ENCODE measurements around the gene LTBP2. TPM values are rescaled to one million over a fixed set of nuclear protein-coding genes. Genes with fewer than 3 reads are reported as not detected.

Gene LTBP2
- polyA plus RNA-seq, 1 donor from 2014 or later, result 0.33 TPM

DNA sequence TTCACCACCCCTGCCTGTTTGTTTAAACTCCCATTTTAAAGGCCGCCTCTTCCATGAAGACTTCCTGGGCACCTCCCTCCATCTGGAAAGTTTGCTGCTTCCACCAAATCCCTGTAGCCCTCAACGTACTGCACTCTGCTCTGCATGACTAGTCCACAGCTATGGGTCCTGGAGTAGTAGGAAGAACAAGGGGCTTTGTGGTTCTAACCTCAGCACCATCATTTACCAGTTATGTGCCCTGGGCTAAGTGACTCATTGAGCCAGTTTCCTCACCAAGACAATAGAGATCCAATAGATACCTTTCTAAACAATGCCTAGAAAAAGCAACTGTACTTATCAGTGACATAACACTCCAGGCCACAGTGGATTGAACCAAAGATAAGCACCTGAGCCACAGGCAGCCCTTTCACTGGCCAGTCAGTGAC lies 8.5 kb upstream of the LTBP2 start:
- no peaks in the 10 kb centered on the region for H3F3A ChIP-seq (ENCODE audit: insufficient read depth, low read length, poor library complexity, severe bottlenecking)
- H3K36me3 ChIP-seq (ENCODE audit: insufficient read depth, low read length), result no peaks in the 10 kb centered on the region
- no peak overlapping the region for H3K4me2 ChIP-seq (ENCODE audit: low read length)
- H2AFZ ChIP-seq (ENCODE audit: low read depth, low read length), result no peak overlapping the region
- no peaks in the 10 kb centered on the region for H3K27me3 ChIP-seq (ENCODE audit: insufficient read depth, low read depth, low read length)
- no peaks in the 10 kb centered on the region for H3K9me3 ChIP-seq (ENCODE audit: low read length)
- H3K9me2 ChIP-seq (ENCODE audit: insufficient read depth, low read length), result no peaks in the 10 kb centered on the region
- H4K20me1 ChIP-seq (ENCODE audit: insufficient read depth), result no peaks in the 10 kb centered on the region
- no peaks in the 10 kb centered on the region for H3K79me2 ChIP-seq (replicated peaks; ENCODE audit: insufficient read depth, low read length)
- no peak overlapping the region for H3K27ac ChIP-seq (ENCODE audit: low read length)
- no peak for TF ChIP-seq EP300 (conservative IDR thresholded peaks at IDR 0.05; ENCODE audit: poor library complexity, severe bottlenecking)
- no peak for TF ChIP-seq POLR2AphosphoS5 (IDR thresholded peaks at IDR 0.05)
- no peak for TF ChIP-seq TAF1 (IDR thresholded peaks at IDR 0.05; ENCODE audit: low read depth)
- no peak for TF ChIP-seq SMC3 (conservative IDR thresholded peaks at IDR 0.05; ENCODE audit: poor library complexity)
- TF ChIP-seq, protein P1, sequence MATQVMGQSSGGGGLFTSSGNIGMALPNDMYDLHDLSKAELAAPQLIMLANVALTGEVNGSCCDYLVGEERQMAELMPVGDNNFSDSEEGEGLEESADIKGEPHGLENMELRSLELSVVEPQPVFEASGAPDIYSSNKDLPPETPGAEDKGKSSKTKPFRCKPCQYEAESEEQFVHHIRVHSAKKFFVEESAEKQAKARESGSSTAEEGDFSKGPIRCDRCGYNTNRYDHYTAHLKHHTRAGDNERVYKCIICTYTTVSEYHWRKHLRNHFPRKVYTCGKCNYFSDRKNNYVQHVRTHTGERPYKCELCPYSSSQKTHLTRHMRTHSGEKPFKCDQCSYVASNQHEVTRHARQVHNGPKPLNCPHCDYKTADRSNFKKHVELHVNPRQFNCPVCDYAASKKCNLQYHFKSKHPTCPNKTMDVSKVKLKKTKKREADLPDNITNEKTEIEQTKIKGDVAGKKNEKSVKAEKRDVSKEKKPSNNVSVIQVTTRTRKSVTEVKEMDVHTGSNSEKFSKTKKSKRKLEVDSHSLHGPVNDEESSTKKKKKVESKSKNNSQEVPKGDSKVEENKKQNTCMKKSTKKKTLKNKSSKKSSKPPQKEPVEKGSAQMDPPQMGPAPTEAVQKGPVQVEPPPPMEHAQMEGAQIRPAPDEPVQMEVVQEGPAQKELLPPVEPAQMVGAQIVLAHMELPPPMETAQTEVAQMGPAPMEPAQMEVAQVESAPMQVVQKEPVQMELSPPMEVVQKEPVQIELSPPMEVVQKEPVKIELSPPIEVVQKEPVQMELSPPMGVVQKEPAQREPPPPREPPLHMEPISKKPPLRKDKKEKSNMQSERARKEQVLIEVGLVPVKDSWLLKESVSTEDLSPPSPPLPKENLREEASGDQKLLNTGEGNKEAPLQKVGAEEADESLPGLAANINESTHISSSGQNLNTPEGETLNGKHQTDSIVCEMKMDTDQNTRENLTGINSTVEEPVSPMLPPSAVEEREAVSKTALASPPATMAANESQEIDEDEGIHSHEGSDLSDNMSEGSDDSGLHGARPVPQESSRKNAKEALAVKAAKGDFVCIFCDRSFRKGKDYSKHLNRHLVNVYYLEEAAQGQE (IDR thresholded peaks at IDR 0.05; ENCODE audit: borderline replicate concordance), result no peak
- TF ChIP-seq RAD21 (conservative IDR thresholded peaks at IDR 0.05), result no peak
- TF ChIP-seq MXI1 (conservative IDR thresholded peaks at IDR 0.05; ENCODE audit: poor library complexity, severe bottlenecking), result no peak
- TF ChIP-seq, protein P2, sequence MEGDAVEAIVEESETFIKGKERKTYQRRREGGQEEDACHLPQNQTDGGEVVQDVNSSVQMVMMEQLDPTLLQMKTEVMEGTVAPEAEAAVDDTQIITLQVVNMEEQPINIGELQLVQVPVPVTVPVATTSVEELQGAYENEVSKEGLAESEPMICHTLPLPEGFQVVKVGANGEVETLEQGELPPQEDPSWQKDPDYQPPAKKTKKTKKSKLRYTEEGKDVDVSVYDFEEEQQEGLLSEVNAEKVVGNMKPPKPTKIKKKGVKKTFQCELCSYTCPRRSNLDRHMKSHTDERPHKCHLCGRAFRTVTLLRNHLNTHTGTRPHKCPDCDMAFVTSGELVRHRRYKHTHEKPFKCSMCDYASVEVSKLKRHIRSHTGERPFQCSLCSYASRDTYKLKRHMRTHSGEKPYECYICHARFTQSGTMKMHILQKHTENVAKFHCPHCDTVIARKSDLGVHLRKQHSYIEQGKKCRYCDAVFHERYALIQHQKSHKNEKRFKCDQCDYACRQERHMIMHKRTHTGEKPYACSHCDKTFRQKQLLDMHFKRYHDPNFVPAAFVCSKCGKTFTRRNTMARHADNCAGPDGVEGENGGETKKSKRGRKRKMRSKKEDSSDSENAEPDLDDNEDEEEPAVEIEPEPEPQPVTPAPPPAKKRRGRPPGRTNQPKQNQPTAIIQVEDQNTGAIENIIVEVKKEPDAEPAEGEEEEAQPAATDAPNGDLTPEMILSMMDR (IDR thresholded peaks at IDR 0.05; ENCODE audit: poor library complexity, severe bottlenecking), result no peak
- no peak for TF ChIP-seq EZH2 (IDR thresholded peaks at IDR 0.05; ENCODE audit: borderline replicate concordance, insufficient read depth, low read length, poor library complexity, severe bottlenecking)
- H3K4me3 ChIP-seq (ENCODE audit: low read length), result no peak overlapping the region
- H3K9ac ChIP-seq (ENCODE audit: low read length), result no peak overlapping the region

DNA sequence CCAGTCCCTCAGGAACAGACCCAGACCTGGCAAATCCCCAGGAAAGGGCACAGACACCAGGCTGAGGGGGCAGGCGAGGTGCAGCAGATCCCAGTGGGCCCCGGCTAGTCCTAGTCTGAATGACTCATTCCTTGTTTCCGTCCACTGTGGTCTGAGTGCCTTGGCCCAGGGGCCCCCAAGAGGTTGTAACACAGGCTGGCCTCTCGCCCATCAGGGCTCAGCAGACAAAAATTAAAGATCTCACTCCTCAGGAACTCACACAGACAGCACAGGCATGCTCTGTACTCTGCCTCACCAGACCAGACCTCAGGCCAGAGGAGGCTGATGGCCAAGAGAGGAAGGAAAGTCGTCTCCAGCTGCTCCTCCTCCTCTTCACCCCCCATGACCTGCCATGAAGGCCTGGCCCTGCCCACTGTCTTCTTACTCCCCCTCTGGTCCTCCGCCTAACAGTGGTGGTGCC lies 7.7 kb upstream of the LTBP2 start:
- Histone ChIP-seq H3F3A (ENCODE audit: insufficient read depth, low read length, poor library complexity, severe bottlenecking) (no peaks in the 10 kb centered on the region), H3K4me2 (ENCODE audit: low read length) (no peak overlapping the region), H3K27ac (ENCODE audit: low read length) (no peak overlapping the region), H3K27me3 (ENCODE audit: insufficient read depth, low read depth, low read length) (no peaks in the 10 kb centered on the region), H3K9me2 (ENCODE audit: insufficient read depth, low read length) (no peaks in the 10 kb centered on the region), H3K9ac (ENCODE audit: low read length) (no peak overlapping the region), H4K20me1 (ENCODE audit: insufficient read depth) (no peaks in the 10 kb centered on the region), H3K9me3 (ENCODE audit: low read length) (no peaks in the 10 kb centered on the region), H3K4me3 (ENCODE audit: low read length) (no peak overlapping the region), H3K36me3 (ENCODE audit: insufficient read depth, low read length) (no peaks in the 10 kb centered on the region), H3K79me2 (replicated peaks; ENCODE audit: insufficient read depth, low read length) (no peaks in the 10 kb centered on the region), H2AFZ (ENCODE audit: low read depth, low read length) (no peak overlapping the region)
- TF ChIP-seq EZH2 (IDR thresholded peaks at IDR 0.05; ENCODE audit: borderline replicate concordance, insufficient read depth, low read length, poor library complexity, severe bottlenecking), result no peak
- no peak for TF ChIP-seq POLR2AphosphoS5 (IDR thresholded peaks at IDR 0.05)
- TF ChIP-seq, protein P2 (IDR thresholded peaks at IDR 0.05; ENCODE audit: poor library complexity, severe bottlenecking), result no peak
- TF ChIP-seq RAD21 (conservative IDR thresholded peaks at IDR 0.05), result no peak
- no peak for TF ChIP-seq TAF1 (IDR thresholded peaks at IDR 0.05; ENCODE audit: low read depth)
- TF ChIP-seq MXI1 (conservative IDR thresholded peaks at IDR 0.05; ENCODE audit: poor library complexity, severe bottlenecking), result no peak
- no peak for TF ChIP-seq SMC3 (conservative IDR thresholded peaks at IDR 0.05; ENCODE audit: poor library complexity)
- no peak for TF ChIP-seq EP300 (conservative IDR thresholded peaks at IDR 0.05; ENCODE audit: poor library complexity, severe bottlenecking)
- TF ChIP-seq, protein P1 (IDR thresholded peaks at IDR 0.05; ENCODE audit: borderline replicate concordance), result no peak

All from neural cell (in vitro differentiated cells).